ENCODE measurements around the gene UBE2Z.
"Not testable (repeated sequence)": the region's sequence is repeated elsewhere in the genome, so short reads cannot be mapped to it uniquely, and the experiment has no call there.

The UBE2Z gene

GRCh38 chr17:48908047-48908843, at the start of gene UBE2Z:
UBE2Z (plus strand) TSS chr17:48908407; CDS start chr17:48908504, 97 bp downstream.
- DNase-seq (ENCODE audit: low read depth in 2 of 2): peak; percentile 78 to 81

- DNase-seq (ENCODE audit: low read depth in 2 of 2): no peak
Measured at GRCh38 chr17:48860034-48860433, 48.2 kb upstream of the UBE2Z start.

GRCh38 chr17:48860456-48860855, 47.8 kb upstream of the UBE2Z start:
- no peak for DNase-seq (ENCODE audit: low read depth in 2 of 2)

- DNase-seq (ENCODE audit: low read depth in 2 of 2): no peak
Measured at GRCh38 chr17:48868916-48869500, 39.2 kb upstream of the UBE2Z start.

GRCh38 chr17:48869821-48870318, 38.3 kb upstream of the UBE2Z start:
- no peak for DNase-seq (ENCODE audit: low read depth in 2 of 2)

GRCh38 chr17:48871035-48871550, 37.1 kb upstream of the UBE2Z start:
- no peak for DNase-seq (ENCODE audit: low read depth in 2 of 2)

- DNase-seq (ENCODE audit: low read depth in 2 of 2): no peak
Measured at GRCh38 chr17:48871551-48872351, 36.5 kb upstream of the UBE2Z start.

GRCh38 chr17:48872409-48872808, 35.8 kb upstream of the UBE2Z start:
- DNase-seq (ENCODE audit: low read depth in 2 of 2): not testable (repeated sequence)

- DNase-seq (ENCODE audit: low read depth in 2 of 2): no peak
Measured at GRCh38 chr17:48873209-48873608, 35.0 kb upstream of the UBE2Z start.

- no peak for DNase-seq (ENCODE audit: low read depth in 2 of 2)
Measured at GRCh38 chr17:48873696-48874443, 34.3 kb upstream of the UBE2Z start.

- DNase-seq (ENCODE audit: low read depth in 2 of 2): peak; percentile 21 to 35
Measured at GRCh38 chr17:48878920-48879898, 29.0 kb upstream of the UBE2Z start.

GRCh38 chr17:48882272-48882671, 25.9 kb upstream of the UBE2Z start:
- DNase-seq (ENCODE audit: low read depth in 2 of 2): no peak

GRCh38 chr17:48883171-48883570, 25.0 kb upstream of the UBE2Z start:
- DNase-seq (ENCODE audit: low read depth in 2 of 2): no peak

GRCh38 chr17:48890086-48890485, 18.1 kb upstream of the UBE2Z start:
- DNase-seq (ENCODE audit: low read depth in 2 of 2): no peak

GRCh38 chr17:48892940-48893645, 15.1 kb upstream of the UBE2Z start:
- DNase-seq (ENCODE audit: low read depth in 2 of 2): no peak

GRCh38 chr17:48893646-48894508, 14.3 kb upstream of the UBE2Z start:
- no peak for DNase-seq (ENCODE audit: low read depth in 2 of 2)

GRCh38 chr17:48894886-48895285, 13.3 kb upstream of the UBE2Z start:
- DNase-seq (ENCODE audit: low read depth in 2 of 2): no peak

- no peak for DNase-seq (ENCODE audit: low read depth in 2 of 2)
Measured at GRCh38 chr17:48901241-48901640, 7.0 kb upstream of the UBE2Z start.

GRCh38 chr17:48903401-48903800, 4.8 kb upstream of the UBE2Z start:
- no peak for DNase-seq (ENCODE audit: low read depth in 2 of 2)

Measured in stimulated activated CD8-positive, alpha-beta memory T cell treated with anti-CD3 and anti-CD28 coated beads, Interleukin-7, amount 100 ng/mL, for 1 hour (primary cell).